ENCODE data around the gene RHEBL1. TPM values are rescaled to one million over a fixed set of nuclear protein-coding genes. Genes with fewer than 3 reads are reported as not detected.
A peak's percentile ranks its signal among the peaks of the same experiment; 100 is the strongest.

RHEBL1 gene
- polyA plus RNA-seq, 1 experiment: 0.51 TPM

- POLR2A ChIA-PET: interaction anchor here (1.0 kb wide), 1 partner anchor 143 kb away, joined by 19 read pairs; no protein-coding TSS in a partner anchor
- H3K27ac ChIP-seq (ENCODE audit: low read depth, low read length): no peak overlapping the region
- TF ChIP-seq, protein P1, sequence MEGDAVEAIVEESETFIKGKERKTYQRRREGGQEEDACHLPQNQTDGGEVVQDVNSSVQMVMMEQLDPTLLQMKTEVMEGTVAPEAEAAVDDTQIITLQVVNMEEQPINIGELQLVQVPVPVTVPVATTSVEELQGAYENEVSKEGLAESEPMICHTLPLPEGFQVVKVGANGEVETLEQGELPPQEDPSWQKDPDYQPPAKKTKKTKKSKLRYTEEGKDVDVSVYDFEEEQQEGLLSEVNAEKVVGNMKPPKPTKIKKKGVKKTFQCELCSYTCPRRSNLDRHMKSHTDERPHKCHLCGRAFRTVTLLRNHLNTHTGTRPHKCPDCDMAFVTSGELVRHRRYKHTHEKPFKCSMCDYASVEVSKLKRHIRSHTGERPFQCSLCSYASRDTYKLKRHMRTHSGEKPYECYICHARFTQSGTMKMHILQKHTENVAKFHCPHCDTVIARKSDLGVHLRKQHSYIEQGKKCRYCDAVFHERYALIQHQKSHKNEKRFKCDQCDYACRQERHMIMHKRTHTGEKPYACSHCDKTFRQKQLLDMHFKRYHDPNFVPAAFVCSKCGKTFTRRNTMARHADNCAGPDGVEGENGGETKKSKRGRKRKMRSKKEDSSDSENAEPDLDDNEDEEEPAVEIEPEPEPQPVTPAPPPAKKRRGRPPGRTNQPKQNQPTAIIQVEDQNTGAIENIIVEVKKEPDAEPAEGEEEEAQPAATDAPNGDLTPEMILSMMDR (IDR thresholded peaks at IDR 0.05; ENCODE audit: low read depth, low read length): no peak
- DNase-seq (ENCODE audit: low read depth, low spot score): no peak
- no peaks in the 10 kb centered on the region for H3K9me3 ChIP-seq (ENCODE audit: control insufficient read depth, insufficient read depth, low read length)
- peak overlapping the region; percentile 45 for H3K4me3 ChIP-seq (ENCODE audit: low read depth, low read length)
- CTCF ChIA-PET: interaction anchor here (0.6 to 5.9 kb wide), 10 partner anchors 9 to 1312 kb away, joined by 3 to 48 read pairs (median 6); partner anchors contain the start of genes LMBR1L and RHEBL1
- H3K27me3 ChIP-seq (ENCODE audit: control insufficient read depth, insufficient read depth, low read length): peaks cover 20% of the 10 kb centered on the region
Observed at GRCh38 chr12:49091836-49092085, 22.0 kb upstream of the RHEBL1 start.

GRCh38 chr12:49091056-49091835 lies 21.5 kb upstream of the RHEBL1 start:
- no peak for DNase-seq (ENCODE audit: low read depth, low spot score)
- POLR2A ChIA-PET: interaction anchor here (1.0 kb wide), 1 partner anchor 144 kb away, joined by 19 read pairs; no protein-coding TSS in a partner anchor
- no peak overlapping the region; the same call in 1 of the 2 replicates for H3K4me3 ChIP-seq (ENCODE audit: low read depth, low read length)
- CTCF ChIA-PET: interaction anchor here (1.1 to 5.9 kb wide), 8 partner anchors 9 to 140 kb away, joined by 3 to 48 read pairs (median 6); partner anchors contain the start of genes LMBR1L and RHEBL1
- H3K27ac ChIP-seq (ENCODE audit: low read depth, low read length): no peak overlapping the region
- peaks cover 20% of the 10 kb centered on the region for H3K27me3 ChIP-seq (ENCODE audit: control insufficient read depth, insufficient read depth, low read length)
- TF ChIP-seq, protein P1 (IDR thresholded peaks at IDR 0.05; ENCODE audit: low read depth, low read length): no peak
- no peaks in the 10 kb centered on the region for H3K9me3 ChIP-seq (ENCODE audit: control insufficient read depth, insufficient read depth, low read length)

DNA sequence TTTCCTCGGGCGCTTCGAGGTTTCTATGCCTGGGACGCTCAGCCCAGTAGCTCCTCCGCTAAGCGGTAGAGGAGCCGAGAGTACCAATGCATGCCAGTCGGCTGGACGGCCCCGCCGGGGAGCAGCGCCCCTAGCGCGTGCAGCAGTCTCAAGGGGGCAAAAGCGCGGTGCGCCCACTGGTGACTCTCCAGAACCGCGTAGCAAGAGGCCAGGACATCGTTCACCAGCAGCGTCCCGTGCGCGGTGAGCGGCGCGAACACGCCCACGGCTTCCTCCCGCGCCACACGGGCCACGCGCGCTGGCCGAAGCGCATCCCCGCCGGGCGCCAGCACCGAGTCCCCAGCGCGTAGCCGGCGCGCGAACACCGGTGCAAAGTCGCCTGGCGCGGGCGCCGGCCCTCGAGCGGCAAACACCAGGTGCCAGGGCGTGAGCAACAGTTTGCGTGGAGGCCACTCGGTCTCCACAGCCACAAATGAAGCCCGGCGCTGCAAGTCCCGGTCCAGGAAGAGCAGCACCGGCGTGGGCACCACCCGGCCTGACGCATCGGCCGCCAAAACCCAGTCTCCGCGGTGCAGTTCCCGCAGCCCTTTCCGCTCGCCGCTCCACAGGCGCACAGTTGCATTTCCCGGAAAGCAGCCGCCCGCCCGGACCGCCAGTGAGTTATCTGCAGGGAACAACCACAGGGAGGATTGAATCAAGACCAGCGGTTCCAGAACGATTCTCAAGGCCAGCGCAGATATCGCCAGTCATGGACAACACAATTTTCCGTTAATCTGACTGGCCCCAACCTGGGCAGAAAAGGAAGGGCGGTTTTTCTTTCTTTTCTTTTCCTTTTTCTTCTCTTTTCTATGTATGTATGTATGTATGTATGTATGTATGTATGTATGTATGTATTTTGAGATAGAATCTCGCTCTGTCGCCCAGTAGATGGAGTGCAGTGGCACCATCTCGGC lies 20.3 kb upstream of the RHEBL1 start:
- no peak for DNase-seq (ENCODE audit: low read depth, low spot score)
- TF ChIP-seq, protein P1 (IDR thresholded peaks at IDR 0.05; ENCODE audit: low read depth, low read length): peak; percentile 35
- CTCF ChIA-PET: interaction anchor here (0.6 to 6.4 kb wide), 12 partner anchors 10 to 1168 kb away, joined by 3 to 125 read pairs (median 24); partner anchors contain the start of genes LMBR1L and TUBA1B
- no peak overlapping the region for H3K27ac ChIP-seq (ENCODE audit: low read depth, low read length)
- POLR2A ChIA-PET: interaction anchor here (1.0 kb wide), 1 partner anchor 41 kb away, joined by 6 read pairs; the partner anchor contains the start of gene TUBA1B
- no peaks in the 10 kb centered on the region for H3K9me3 ChIP-seq (ENCODE audit: control insufficient read depth, insufficient read depth, low read length)
- H3K4me3 ChIP-seq (ENCODE audit: low read depth, low read length): peak overlapping the region; percentile 53
- H3K27me3 ChIP-seq (ENCODE audit: control insufficient read depth, insufficient read depth, low read length): peaks cover 20% of the 10 kb centered on the region

DNA sequence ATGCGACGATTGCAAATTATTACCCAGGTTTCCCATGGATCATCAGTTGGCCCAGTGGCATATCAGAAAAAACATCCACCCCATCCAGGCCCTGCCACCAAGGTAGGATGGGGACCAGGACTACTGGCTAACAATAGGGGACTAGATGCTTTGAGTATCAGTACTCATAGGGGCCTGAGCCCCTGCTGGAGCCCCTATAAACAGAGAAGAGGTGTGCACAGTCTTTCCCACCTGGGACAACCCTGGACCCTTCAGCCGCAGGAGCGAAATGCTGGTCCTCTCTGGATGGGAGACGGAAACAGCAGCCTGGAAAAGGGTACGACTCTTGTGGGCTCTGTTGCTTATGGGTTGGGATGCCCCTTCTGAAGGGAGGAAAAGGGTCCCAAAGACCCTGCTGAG lies 19.2 kb upstream of the RHEBL1 start:
- Histone ChIP-seq H3K9me3 (ENCODE audit: control insufficient read depth, insufficient read depth, low read length) (no peaks in the 10 kb centered on the region), H3K27me3 (ENCODE audit: control insufficient read depth, insufficient read depth, low read length) (peaks cover 19% of the 10 kb centered on the region), H3K27ac (ENCODE audit: low read depth, low read length) (no peak overlapping the region), H3K4me3 (ENCODE audit: low read depth, low read length) (no peak overlapping the region)
- ChIA-PET POLR2A (interaction anchor here (0.6 to 1.8 kb wide), 6 partner anchors 19 to 237 kb away, joined by 3 to 19 read pairs (median 4); partner anchors contain the start of genes DDX23, RHEBL1, TUBA1A and TUBA1B), CTCF (interaction anchor here (0.5 to 6.4 kb wide), 30 partner anchors 8 to 207 kb away, joined by 3 to 125 read pairs (median 7); partner anchors contain the start of genes KMT2D, LMBR1L, RHEBL1 and TUBA1B)
- DNase-seq (ENCODE audit: low read depth, low spot score): no peak
- TF ChIP-seq, protein P1 (IDR thresholded peaks at IDR 0.05; ENCODE audit: low read depth, low read length): no peak
